GM19043 (cell line): Measurements from ENCODE around the gene LEFTY2.
"Not testable (repeated sequence)": the region's sequence is repeated elsewhere in the genome, so short reads cannot be mapped to it uniquely, and the experiment has no call there.

Experiments used
- ATAC-seq: cut with Tn5 transposase; IDR thresholded peaks from one replicate; pipeline ENCODE4 v1.9.1; 2021; ENCODE audit warnings: low read depth; ENCODE audit not compliant: unreplicated experiment

LEFTY2 gene

GRCh38 chr1:225908773-225909172 is 32.2 kb downstream of the LEFTY2 start:
- ATAC-seq: no peak

GRCh38 chr1:225908013-225908640 is 32.9 kb downstream of the LEFTY2 start:
- no peak for ATAC-seq

- no peak for ATAC-seq
Observed at GRCh38 chr1:225907341-225907740, 33.7 kb downstream of the LEFTY2 start.

GRCh38 chr1:225906467-225906866 is 34.6 kb downstream of the LEFTY2 start:
- no peak for ATAC-seq

GRCh38 chr1:225903623-225904022 is 37.4 kb downstream of the LEFTY2 start:
- ATAC-seq: no peak

GRCh38 chr1:225899044-225899925 is 41.7 kb downstream of the LEFTY2 start:
- no peak for ATAC-seq

GRCh38 chr1:225897595-225898514 is 43.2 kb downstream of the LEFTY2 start:
- no peak for ATAC-seq

GRCh38 chr1:225896937-225897549 is 44.0 kb downstream of the LEFTY2 start:
- ATAC-seq: peak; percentile 100

GRCh38 chr1:225896494-225896893 is 44.5 kb downstream of the LEFTY2 start:
- no peak for ATAC-seq

- no peak for ATAC-seq
Observed at GRCh38 chr1:225892307-225892706, 48.7 kb downstream of the LEFTY2 start.

- no peak for ATAC-seq
Observed at GRCh38 chr1:225891229-225891972, 49.6 kb downstream of the LEFTY2 start.

- ATAC-seq: no peak
Observed at GRCh38 chr1:225890346-225891228, 50.4 kb downstream of the LEFTY2 start.

GRCh38 chr1:225889743-225890142 is 51.3 kb downstream of the LEFTY2 start:
- no peak for ATAC-seq

- ATAC-seq: no peak
Observed at GRCh38 chr1:225888898-225889601, 52.0 kb downstream of the LEFTY2 start, which contains the start of gene LEFTY1. Gene LEFTY1, minus strand, starts transcription at chr1:225889146. Its CDS starts 80 bp downstream, at chr1:225889066.

- no peak for ATAC-seq
Observed at GRCh38 chr1:225888289-225888897, 52.6 kb downstream of the LEFTY2 start.

GRCh38 chr1:225887554-225888288 is 53.3 kb downstream of the LEFTY2 start:
- ATAC-seq: not testable (repeated sequence)

GRCh38 chr1:225887030-225887314 is 54.0 kb downstream of the LEFTY2 start:
- ATAC-seq: no peak
